Activated CD4-positive, alpha-beta memory T cell treated with anti-CD3 and anti-CD28 coated beads, Interleukin-2, amount 10 ng/mL, durations not matched to agents 7 days and 5 days (primary cell): ENCODE results near the gene ADGRD1. TPM values are rescaled to one million over a fixed set of nuclear protein-coding genes. Genes with fewer than 3 reads are reported as not detected.
"Not testable (repeated sequence)": the region's sequence is repeated elsewhere in the genome, so short reads cannot be mapped to it uniquely, and the experiment has no call there.

ENCODE experiments used
- CTCF ChIA-PET: fragments of 350-600 bp; sonication (Branson Sonifier 250); formaldehyde crosslinking; loops from one replicate; lab custom pipeline; 2021; ENCODE audit warnings: antibody characterized with exemption, inconsistent platforms; lab: Charles Lee
- POLR2A ChIA-PET: fragments of 350-600 bp; sonication (Branson Sonifier 250); formaldehyde crosslinking; loops from one replicate; lab custom pipeline; 2021; ENCODE audit warnings: antibody characterized with exemption; lab: Charles Lee
- DNase-seq: peaks from one replicate; pipeline ENCODE4 v3.0.0-alpha.2; 2020
- H3K27ac Mint-ChIP-seq: one replicate; pipeline ENCODE4 v1.8.0; 2021; ENCODE audit warnings: mild to moderate bottlenecking, mixed read lengths
- H3K27me3 Mint-ChIP-seq: one replicate; pipeline ENCODE4 v1.8.0; 2021; ENCODE audit warnings: mixed read lengths
- H3K36me3 Mint-ChIP-seq: one replicate; pipeline ENCODE4 v1.8.0; 2021; ENCODE audit warnings: low read depth, mixed read lengths
- H3K4me1 Mint-ChIP-seq: one replicate; pipeline ENCODE4 v1.8.0; 2021; ENCODE audit warnings: mixed read lengths
- H3K4me3 Mint-ChIP-seq: one replicate; pipeline ENCODE4 v1.8.0; 2021; ENCODE audit warnings: mild to moderate bottlenecking, mixed read lengths
- H3K9me3 Mint-ChIP-seq: one replicate; pipeline ENCODE4 v1.8.0; 2021; ENCODE audit warnings: mixed read lengths
- total RNA-seq, 2 experiments: library from RNA; stranded (reverse); gene quantifications; one replicate each; pipeline ENCODE4 v1.2.3, GENCODE V29; 2021

Gene ADGRD1
- total RNA-seq, 2 experiments from 2014 or later = 0.23 TPM; not detected in 1

DNA sequence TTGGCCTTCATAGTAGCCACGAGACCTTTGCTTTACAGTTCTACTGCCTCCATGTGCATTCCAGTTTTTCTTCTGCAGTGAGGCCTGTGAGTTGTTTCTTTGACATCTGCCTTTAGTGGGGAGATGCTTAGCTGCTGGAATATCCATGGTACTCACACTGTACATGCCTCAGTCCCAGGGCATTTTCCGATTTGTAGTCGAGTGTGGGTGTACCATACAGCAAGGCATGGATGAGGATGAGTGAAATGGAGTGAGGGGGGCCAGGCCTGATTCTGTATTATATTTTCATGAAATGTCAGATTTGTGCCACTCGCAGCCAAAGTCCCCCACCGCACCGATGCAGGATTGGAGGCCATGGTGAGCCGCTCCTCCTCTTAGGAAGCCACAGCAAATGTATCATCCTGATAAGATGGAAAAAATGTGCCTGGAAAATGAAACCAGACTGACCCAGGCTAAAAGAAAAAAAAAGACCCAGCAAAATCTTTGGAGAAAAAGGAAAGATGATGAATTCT is 173.0 kb downstream of the ADGRD1 start:
- DNase-seq = peak; percentile 1
- CTCF ChIA-PET = no interaction called here
- H3K27me3 Mint-ChIP-seq = no peaks in the 10 kb centered on the region
- H3K4me1 Mint-ChIP-seq = no peaks in the 10 kb centered on the region
- no peak overlapping the region for H3K27ac Mint-ChIP-seq
- peaks cover 3% of the 10 kb centered on the region for H3K36me3 Mint-ChIP-seq
- POLR2A ChIA-PET = no interaction called here
- no peak overlapping the region for H3K4me3 Mint-ChIP-seq
- peaks cover 6% of the 10 kb centered on the region for H3K9me3 Mint-ChIP-seq

DNA sequence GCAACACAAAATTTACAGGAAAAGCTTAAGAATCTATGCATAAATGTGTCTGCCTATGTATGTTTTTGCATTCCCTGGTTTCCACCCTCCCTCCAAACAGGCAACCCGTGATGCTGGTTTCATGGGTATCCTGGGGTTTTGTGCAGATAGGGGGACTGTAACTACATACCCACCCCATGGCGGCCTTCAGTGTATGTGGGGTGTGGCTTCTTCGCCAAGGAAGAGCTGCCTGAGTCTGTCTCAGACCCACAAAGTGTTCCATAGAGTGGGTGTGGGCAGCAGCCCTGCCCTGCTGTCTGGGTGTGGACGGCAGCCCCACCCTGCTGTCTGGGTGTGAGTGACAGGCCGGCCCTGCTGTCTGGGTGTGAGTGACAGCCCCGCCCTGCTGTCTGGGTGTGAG is 174.8 kb downstream of the ADGRD1 start:
- ChIA-PET POLR2A (no interaction called here), CTCF (no interaction called here)
- peaks cover 6% of the 10 kb centered on the region for H3K9me3 Mint-ChIP-seq
- H3K4me3 Mint-ChIP-seq = no peak overlapping the region
- no peaks in the 10 kb centered on the region for H3K27me3 Mint-ChIP-seq
- no peaks in the 10 kb centered on the region for H3K4me1 Mint-ChIP-seq
- DNase-seq = peak; percentile 5
- H3K36me3 Mint-ChIP-seq = peaks cover 3% of the 10 kb centered on the region
- no peak overlapping the region for H3K27ac Mint-ChIP-seq

DNA sequence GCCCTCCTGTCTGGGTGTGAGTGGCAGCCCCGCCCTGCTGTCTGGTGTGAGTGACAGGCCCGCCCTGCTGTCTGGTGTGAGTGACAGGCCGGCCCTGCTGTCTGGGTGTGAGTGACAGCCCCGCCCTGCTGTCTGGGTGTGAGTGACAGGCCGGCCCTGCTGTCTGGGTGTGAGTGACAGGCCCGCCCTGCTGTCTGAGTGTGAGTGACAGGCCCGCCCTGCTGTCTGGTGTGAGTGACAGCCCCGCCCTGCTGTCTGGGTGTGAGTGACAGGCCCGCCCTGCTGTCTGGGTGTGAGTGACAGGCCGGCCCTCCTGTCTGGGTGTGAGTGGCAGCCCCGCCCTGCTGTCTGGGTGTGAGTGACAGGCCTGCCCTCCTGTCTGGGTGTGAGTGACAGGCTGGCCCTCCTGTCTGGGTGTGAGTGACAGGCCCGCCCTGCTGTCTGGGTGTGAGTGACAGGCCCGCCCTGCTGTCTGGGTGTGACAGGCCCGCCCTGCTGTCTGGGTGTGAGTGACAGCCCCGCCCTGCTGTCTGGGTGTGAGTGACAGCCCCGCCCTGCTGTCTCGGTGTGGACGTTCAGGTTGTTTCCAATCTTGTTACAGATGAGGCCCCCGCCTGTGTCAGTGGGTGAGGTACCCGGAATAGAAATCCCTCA is 175.4 kb downstream of the ADGRD1 start:
- CTCF ChIA-PET, H3K9me3 Mint-ChIP-seq, DNase-seq, H3K36me3 Mint-ChIP-seq, H3K4me3 Mint-ChIP-seq, H3K4me1 Mint-ChIP-seq, POLR2A ChIA-PET, H3K27ac Mint-ChIP-seq, H3K27me3 Mint-ChIP-seq: not testable (repeated sequence)

DNA sequence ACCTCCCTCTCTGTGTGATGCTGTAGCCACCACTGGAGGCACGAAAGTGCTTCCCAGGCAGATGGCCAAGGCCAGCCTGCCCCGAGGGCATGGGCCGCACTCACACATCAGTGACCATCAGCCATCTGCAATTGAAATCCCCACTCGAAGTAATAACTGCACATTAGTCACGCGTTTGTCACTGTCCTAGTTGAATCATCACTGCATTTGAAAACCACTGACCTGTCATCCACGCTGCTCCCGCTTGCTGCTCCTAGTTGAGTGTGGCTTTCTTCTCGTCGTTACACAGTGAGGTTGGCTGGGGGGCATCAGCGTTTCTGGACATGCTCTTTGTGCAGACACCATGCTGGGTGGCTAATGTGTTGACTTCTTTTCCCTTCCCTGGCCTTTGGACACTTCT is 176.1 kb downstream of the ADGRD1 start:
- Mint-ChIP-seq H3K27ac (no peak overlapping the region), H3K9me3 (peaks cover 6% of the 10 kb centered on the region), H3K4me3 (no peak overlapping the region), H3K27me3 (no peaks in the 10 kb centered on the region), H3K36me3 (peaks cover 3% of the 10 kb centered on the region), H3K4me1 (no peaks in the 10 kb centered on the region)
- ChIA-PET CTCF (interaction anchor here (0.7 to 5.6 kb wide), 2 partner anchors 25 to 303 kb away, joined by 3 to 86 read pairs; no protein-coding TSS in a partner anchor), POLR2A (no interaction called here)
- peak; percentile 12 for DNase-seq

DNA sequence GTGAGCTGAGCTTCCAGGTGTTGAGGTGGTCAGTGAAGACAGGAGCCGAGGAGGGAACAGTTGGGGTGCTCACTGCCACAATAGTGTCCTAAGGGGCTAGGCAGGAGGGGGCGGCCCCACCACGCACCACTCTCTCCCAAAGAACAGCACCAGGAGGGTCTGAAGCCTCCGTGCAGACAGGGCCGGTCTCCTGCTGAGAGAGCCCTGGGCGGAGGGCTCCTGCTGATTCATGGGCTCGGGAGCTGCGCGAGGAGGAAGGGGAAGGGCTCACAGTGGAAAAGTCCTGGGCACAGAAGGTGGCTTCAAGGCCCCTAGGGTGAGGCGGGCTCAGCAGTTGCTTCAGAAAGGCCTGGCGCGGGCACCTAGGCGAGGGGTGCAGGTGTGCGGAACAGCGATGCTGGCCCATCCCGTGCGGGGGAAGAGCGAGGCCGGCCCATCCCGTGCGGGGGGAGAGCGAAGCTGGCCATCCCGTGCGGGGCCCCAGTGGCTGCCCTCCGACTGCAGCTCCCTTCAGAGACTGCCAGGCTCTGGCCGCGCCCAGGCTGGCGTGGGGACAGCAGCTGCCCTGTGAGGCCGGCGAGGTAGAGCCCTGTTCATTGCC is 176.7 kb downstream of the ADGRD1 start:
- Mint-ChIP-seq H3K27ac (no peak overlapping the region), H3K9me3 (peaks cover 6% of the 10 kb centered on the region)
- POLR2A ChIA-PET = no interaction called here

DNA sequence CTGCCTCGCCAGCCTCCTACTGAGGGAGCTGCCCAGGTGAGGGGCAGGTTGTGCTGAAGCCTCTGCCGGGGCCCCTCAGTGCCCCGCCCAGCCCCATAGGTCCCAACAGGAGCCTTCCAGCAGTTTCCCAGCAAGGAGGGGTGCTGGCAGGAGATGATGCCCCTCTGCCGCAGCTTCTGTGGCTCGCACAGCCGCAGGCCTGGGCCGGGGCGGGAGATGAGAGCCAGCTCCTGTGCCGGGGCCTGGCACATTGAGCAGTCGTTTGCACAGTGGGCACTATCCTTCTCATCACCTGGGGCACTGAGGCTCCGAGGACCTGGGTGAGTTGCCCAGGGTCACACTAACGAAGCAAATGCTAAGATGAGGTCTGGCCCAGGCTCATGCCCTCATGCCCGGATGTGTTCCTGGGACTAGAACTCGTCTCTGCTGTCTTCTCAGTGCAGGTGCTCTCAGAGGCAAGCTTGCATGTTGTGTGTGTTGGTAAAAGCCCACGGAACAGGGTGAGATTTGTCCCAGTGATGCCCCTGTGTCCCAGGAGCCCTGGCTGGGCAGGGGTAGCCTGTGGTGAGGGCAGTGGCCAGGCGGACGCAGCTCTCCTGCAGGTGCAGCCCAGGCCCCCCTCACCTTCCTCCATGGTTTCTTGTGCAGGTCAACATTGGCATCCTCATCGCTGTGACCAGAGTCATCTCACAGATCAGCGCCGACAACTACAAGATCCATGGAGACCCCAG is 177.5 kb downstream of the ADGRD1 start:
- peaks cover 6% of the 10 kb centered on the region for H3K9me3 Mint-ChIP-seq
- H3K36me3 Mint-ChIP-seq = peaks cover 3% of the 10 kb centered on the region
- no peak overlapping the region for H3K27ac Mint-ChIP-seq
- peak; percentile 10 for DNase-seq
- H3K4me1 Mint-ChIP-seq = no peaks in the 10 kb centered on the region
- H3K27me3 Mint-ChIP-seq = no peaks in the 10 kb centered on the region
- H3K4me3 Mint-ChIP-seq = no peak overlapping the region
- POLR2A ChIA-PET = no interaction called here
- CTCF ChIA-PET = interaction anchor here (5.6 kb wide), 1 partner anchor 26 kb away, joined by 86 read pairs; no protein-coding TSS in a partner anchor

More for the DNA sequence above, 176.7 kb downstream of the ADGRD1 start:
- H3K4me3 Mint-ChIP-seq = no peak overlapping the region
- H3K4me1 Mint-ChIP-seq = no peaks in the 10 kb centered on the region
- H3K27me3 Mint-ChIP-seq = no peaks in the 10 kb centered on the region
- CTCF ChIA-PET = interaction anchor here (0.7 to 5.6 kb wide), 2 partner anchors 25 to 304 kb away, joined by 3 to 86 read pairs; no protein-coding TSS in a partner anchor
- DNase-seq = peak; percentile 14
- peaks cover 3% of the 10 kb centered on the region for H3K36me3 Mint-ChIP-seq

DNA sequence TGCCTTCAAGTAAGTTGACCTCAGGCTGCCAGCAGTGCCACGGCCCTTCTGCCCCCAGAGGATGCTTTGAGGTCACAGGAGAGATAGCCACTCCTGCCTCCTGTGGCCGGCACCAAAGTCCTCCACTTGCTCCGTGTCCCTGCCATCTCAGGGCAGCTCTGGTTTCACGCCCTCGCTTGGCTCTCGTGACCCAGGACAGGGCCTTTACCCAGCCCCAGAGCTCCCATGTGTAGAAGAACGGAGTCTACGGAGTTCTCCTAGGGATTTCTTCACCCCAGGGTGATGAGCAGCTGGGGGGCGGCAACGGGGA is 178.1 kb downstream of the ADGRD1 start:
- Mint-ChIP-seq H3K4me3 (no peak overlapping the region), H3K27me3 (no peaks in the 10 kb centered on the region)
- POLR2A ChIA-PET = interaction anchor here (1.0 kb wide), 1 partner anchor 27 kb away, joined by 3 read pairs; no protein-coding TSS in a partner anchor

DNA sequence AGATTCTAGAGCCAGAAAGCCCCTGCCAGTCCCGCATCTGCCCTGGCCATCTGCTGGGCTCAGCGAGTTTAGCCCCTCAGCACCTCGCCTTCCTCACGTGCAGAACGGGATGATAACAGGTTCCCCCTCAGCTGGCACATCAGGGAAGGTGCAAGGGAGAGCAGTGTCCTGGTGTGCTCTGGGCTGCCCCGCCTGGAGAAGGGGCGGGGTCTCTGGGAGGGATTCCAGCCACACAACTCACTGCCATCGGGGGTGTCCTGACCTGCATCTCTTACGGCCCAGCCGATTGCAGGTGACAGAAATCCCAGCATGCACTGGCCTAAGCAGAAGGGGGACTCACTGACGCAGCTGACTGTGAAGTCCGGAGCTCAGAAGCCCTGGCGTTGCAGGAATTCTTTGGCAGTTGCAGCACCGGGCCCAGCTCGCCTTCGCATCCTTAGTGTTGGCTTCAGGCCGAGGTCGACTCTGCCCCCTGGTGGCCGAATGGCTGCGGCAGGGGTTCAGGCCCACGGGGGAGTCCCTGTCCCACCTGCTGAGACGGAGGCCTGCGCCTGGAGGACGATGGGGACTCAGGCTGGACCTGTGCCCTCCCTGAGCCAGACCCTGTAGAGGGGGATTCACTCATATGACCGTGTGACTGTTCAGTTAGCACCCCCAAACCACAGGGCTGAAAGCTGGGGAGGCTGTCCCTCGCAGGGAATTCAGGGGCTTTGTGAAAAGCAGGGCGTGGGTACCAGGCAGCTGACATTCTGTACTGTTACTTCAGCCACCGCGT is 178.6 kb downstream of the ADGRD1 start:
- CTCF ChIA-PET = interaction anchor here (0.7 to 5.6 kb wide), 7 partner anchors 16 to 306 kb away, joined by 3 to 86 read pairs (median 4); no protein-coding TSS in a partner anchor
- Mint-ChIP-seq H3K27me3 (no peaks in the 10 kb centered on the region), H3K4me1 (no peaks in the 10 kb centered on the region), H3K27ac (no peak overlapping the region), H3K4me3 (no peak overlapping the region), H3K9me3 (peaks cover 2% of the 10 kb centered on the region), H3K36me3 (peaks cover under 1% of the 10 kb centered on the region)
- POLR2A ChIA-PET = interaction anchor here (1.0 kb wide), 1 partner anchor 28 kb away, joined by 3 read pairs; no protein-coding TSS in a partner anchor
- peak; percentile 58 for DNase-seq

More for the DNA sequence above, 178.1 kb downstream of the ADGRD1 start:
- Mint-ChIP-seq H3K36me3 (peaks cover 3% of the 10 kb centered on the region), H3K4me1 (no peaks in the 10 kb centered on the region), H3K27ac (no peak overlapping the region), H3K9me3 (peaks cover 5% of the 10 kb centered on the region)
- CTCF ChIA-PET = interaction anchor here (0.7 to 5.6 kb wide), 6 partner anchors 17 to 305 kb away, joined by 3 to 86 read pairs (median 4); no protein-coding TSS in a partner anchor
- DNase-seq = peak; percentile 10

DNA sequence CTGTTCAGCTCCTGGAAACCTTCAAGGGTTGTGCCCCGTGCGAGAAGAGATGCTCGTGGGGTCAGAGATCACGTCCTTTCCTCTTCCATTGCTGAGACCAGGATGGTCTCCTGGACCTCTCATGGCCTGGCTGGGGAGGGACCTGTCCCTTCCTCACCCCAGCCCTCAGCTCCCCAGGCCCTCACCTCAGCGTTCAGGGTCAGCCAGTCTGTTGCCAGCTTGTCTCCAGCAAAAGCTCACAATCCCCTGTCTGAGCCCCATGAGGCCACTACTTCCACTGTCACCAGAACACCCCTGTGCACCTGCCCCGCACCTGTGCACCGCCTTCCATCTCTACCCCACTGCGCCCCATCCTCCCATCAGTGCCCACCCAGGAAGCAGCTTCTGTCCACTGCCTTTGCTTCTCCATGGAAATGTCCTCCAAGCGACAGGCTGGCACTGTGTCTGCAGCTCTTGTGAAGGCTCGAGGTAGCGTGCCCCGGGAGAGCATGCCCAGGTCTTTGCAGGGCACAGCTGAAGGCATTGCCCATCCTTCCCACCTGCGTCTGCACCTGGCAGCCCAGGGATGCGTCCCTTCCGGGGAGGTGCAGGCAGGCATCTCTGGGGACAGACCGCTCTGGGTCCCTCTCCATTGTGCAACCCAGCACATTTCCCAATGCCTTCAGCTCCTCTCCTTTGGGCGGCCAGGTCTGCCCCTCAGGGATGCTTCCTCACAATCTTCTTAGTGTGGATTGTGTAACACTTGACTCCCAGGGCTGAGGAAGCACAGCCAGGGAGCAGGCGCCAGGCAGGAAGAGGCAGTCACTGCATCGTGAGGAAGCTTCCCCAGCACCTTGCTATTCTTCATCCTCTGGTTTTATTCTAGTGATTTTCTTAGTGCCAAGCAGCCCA is 179.6 kb downstream of the ADGRD1 start:
- ChIA-PET POLR2A (interaction anchor here (1.0 kb wide), 1 partner anchor 29 kb away, joined by 3 read pairs; no protein-coding TSS in a partner anchor), CTCF (interaction anchor here (1.0 to 5.6 kb wide), 6 partner anchors 11 to 307 kb away, joined by 3 to 86 read pairs (median 3); no protein-coding TSS in a partner anchor)
- no peaks in the 10 kb centered on the region for H3K27me3 Mint-ChIP-seq
- H3K4me3 Mint-ChIP-seq = no peak overlapping the region
- H3K4me1 Mint-ChIP-seq = no peaks in the 10 kb centered on the region
- no peak overlapping the region for H3K27ac Mint-ChIP-seq
- no peaks in the 10 kb centered on the region for H3K36me3 Mint-ChIP-seq
- peaks cover 2% of the 10 kb centered on the region for H3K9me3 Mint-ChIP-seq
- DNase-seq = peak; percentile 12

DNA sequence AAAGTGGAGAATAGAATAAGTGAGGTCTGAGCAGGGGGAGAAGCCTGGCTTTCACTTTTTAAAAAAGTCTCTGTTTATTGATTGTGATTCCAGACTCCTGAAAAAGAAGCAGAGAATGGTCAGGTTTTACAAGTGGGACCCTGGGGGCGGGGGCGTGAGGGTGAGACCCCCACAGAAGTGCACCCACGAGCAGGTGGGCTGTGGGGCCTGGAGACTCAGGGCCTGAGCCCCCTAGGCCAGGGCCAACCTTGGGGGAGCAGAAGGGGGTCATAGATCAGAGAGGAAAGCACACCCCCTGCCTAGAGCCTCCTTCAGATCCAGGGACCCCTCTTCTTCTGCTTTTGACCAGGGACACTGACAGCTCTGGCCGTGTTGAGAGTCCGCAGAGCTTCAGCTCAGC is 180.3 kb downstream of the ADGRD1 start:
- H3K27ac Mint-ChIP-seq = no peak overlapping the region
- no peaks in the 10 kb centered on the region for H3K36me3 Mint-ChIP-seq
- peaks cover 2% of the 10 kb centered on the region for H3K9me3 Mint-ChIP-seq
- ChIA-PET CTCF (interaction anchor here (1.2 to 5.6 kb wide), 2 partner anchors 11 to 29 kb away, joined by 3 to 86 read pairs; no protein-coding TSS in a partner anchor), POLR2A (no interaction called here)
- peak; percentile 13 for DNase-seq
- no peak overlapping the region for H3K4me3 Mint-ChIP-seq
- no peaks in the 10 kb centered on the region for H3K4me1 Mint-ChIP-seq
- no peaks in the 10 kb centered on the region for H3K27me3 Mint-ChIP-seq

DNA sequence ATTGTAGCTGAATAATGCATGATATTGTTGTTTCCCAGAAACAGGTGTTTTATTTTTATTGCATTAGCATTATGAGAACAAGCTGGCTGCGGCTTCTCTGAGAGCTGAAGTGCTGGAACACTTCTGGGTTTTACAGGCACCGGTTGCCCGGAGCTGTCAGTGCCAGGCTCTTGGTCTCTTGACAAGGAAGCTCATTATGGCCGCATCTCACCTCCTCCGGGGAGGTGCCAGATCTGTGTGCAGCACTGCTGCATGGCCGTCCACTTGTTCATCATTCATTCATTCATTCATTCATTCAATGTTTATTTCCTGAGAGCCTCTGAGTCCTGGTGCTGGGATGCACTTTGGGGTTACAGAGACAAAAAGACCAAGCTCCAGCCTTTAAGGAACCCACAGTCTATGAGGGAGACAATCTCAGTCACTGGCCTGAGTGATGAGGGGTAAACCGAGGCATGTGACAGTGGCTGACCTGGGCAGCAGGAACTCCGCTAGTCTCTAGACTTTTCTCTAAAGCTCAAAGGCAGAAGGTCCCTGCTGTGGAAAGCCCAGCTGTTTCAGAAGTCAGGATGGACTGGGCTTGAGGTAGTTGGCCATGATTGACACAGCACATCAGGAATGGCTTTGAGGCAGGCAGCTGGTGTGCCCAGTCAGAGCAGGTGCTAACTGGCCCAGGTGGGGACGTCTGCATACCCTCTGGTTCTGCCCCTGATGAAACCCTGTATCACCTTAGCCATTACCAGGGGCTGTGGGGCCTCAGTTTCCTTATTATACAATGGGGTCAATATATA is 181.0 kb downstream of the ADGRD1 start:
- no peaks in the 10 kb centered on the region for H3K36me3 Mint-ChIP-seq
- ChIA-PET POLR2A (no interaction called here), CTCF (interaction anchor here (1.2 to 5.6 kb wide), 2 partner anchors 10 to 30 kb away, joined by 3 to 86 read pairs; no protein-coding TSS in a partner anchor)
- H3K27ac Mint-ChIP-seq = no peak overlapping the region
- H3K4me3 Mint-ChIP-seq = no peak overlapping the region
- no peaks in the 10 kb centered on the region for H3K9me3 Mint-ChIP-seq
- no peaks in the 10 kb centered on the region for H3K27me3 Mint-ChIP-seq
- peak; percentile 6 for DNase-seq
- no peaks in the 10 kb centered on the region for H3K4me1 Mint-ChIP-seq
